C1 segment of cervical spinal cord (tissue), 14 donors: ENCODE measurements around the gene SLC9A7.

Source experiments
- DNase-seq, 14 donors: peaks; one replicate each; lab custom pipeline; 2025; lab: John Stamatoyannopoulos, UW

The SLC9A7 gene

DNA sequence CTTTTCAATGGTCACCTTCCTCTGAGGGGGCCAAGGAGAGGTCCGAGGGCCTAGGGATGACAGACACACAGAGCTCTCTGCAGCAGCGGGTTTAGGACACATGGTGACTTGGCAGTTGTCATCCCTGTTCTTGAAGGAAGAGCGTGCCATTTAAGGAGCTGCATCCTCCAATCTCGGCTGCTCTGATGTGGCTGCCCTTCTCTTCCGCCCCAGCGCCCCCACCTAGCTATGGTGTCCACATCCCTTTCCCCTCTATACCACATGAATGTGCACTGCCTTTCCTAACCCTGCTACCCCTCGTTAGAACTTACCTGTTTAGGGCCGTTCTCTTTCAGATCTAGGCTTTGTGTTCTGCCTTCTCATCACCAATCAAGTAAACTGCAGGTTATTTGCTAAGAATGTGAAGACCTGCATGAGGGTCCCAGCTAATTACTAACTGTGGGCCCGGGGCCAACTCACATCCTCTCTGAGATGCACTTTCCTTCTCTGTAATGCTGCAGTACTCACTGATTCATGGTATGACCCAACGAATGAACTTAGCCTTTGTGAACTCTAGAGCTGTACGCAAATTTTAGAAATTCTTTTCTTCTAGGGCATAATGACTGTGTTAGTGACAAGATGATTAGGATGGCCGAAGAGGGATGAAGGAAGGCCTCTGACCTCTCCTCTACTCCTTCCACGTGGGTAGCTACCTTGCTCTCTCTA lies 147.1 kb downstream of the SLC9A7 start:
- no peak for DNase-seq

DNA sequence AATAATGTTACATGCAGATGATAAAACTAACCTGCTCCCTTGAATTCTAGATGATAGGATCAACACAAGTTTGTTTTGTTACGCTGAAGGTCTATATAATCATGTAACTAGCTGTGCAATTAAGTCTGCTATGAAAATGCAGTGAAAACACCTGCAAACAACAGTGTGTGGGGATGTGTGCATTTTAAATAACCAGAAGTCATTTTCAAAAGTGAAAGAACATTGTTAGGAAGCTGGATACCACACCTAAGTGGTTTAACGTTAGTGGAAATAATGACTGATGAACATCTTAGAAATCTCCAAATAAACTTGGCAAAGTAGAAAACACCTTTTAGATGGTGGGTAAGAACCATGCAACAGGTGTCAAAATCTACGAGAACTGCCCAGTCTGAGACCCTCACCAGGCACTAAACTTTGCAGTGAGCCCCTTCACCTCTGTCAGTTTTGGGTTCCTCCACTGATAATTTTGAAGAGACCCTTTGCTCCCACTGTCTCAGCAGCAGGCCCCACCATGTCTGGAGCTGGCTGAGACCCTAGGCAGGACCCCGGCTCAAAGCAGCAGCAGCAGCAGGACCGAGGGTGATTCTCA lies 148.8 kb downstream of the SLC9A7 start:
- no peak for DNase-seq

DNA sequence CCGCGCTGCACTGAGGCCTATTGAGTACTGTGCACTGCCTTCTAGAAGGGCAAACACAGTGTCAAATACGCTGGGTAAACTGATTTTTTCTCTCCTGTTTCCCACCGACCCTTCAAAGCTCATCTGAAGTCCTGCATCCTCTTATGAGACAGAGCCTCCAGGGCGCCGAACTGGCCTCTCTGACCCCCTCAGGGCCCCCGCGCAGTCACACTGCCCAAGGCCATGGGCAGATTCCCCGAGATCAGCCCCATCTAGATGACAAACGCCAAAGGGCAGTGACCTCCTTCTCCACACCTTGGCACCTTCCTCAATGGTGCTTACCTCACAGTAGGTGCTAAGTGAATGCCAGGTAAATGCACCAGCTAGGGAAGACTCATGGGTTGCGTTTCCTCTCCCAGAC lies 151.0 kb downstream of the SLC9A7 start:
- DNase-seq = no peak

DNA sequence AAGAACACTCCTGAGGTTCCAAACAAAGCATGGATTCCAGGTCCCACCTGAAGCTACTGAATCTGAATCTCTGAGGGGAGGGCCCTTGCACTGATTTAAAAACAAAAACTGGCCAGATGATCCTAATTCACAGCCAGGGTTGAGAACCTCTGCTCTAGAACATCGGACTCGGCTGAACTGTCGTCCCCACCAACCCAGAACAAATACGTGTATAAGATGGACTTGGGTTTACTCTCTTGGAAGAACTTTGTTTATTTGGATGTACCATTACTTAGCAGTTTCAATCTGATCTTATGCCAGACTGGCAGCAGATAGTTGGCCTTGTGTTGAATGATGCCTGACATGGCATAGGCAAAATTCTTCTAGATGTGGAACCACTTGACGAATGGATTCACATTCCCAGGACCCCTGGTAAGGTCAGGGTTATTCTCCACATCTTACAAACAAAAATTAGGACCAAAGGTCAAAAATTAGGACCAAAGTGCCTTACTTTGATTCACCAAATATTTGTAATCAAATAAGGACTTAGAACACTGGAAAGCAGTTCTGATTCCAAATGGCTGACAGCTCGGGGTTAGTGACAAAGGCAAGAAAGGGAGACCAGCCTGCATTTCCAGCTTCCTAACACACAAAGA lies 156.3 kb downstream of the SLC9A7 start:
- no peak for DNase-seq

DNA sequence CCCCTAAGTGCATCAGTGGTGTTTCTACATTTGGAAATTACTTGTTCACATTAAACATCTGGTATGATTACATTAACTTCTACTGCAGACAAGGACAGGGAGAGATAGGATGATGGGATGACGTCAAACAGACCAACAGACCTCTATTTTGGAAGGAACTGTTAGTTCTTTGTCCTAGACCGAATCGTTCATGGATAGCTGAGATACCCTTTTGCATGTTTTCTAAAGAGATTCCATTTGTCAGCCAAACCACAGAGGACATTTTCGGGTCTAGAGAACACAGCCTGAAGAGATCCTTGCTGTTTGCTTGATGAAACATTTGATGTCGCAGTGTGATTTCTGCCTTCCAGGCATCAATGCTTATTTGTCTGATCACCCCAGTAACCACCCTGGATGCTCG lies 157.6 kb downstream of the SLC9A7 start:
- DNase-seq = no peak

DNA sequence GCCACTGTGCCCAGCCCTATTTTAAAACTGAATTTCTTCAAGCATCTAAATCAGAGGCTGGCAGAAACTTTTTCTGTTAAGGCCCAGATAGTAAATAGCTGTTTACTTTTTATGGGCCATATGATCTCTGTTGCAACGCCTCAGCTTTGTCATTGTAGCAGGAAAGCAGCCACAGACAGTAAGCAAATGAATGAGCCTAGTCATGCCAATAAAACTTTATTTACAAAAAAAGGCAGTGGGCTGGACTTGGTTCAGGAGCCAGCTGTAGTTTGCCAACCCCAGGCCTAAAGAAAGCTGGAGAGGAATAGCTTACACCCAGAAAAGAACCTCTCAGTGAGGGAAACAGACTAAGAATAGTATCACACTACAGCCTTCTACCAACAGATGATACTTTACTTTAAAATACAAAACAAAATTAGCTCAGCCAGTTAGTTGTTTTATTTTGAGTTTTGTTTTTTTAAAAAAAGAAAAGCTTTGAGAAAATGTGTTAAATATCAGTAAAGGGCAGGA lies 159.8 kb downstream of the SLC9A7 start:
- DNase-seq = no peak

DNA sequence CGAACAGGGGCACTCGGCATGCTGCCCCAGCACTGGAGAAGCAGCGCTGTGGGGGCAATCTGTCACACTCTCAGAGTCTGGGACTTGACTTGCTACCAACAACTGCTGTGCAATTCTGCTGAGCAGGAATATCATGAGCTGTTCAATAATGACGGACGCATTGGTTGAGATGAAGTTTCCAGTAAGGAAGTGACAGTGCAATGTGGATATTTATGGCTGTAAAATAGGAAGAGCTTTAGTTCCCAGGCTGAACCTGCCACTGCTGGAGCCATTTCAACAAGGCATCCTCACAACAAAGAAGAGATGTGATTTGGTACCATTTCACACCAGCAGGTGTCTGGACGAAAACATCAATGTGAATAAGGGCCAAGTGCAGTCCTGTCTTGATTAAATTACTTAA lies 161.1 kb downstream of the SLC9A7 start:
- DNase-seq = peak in 1 of 14 donors; percentile 11

DNA sequence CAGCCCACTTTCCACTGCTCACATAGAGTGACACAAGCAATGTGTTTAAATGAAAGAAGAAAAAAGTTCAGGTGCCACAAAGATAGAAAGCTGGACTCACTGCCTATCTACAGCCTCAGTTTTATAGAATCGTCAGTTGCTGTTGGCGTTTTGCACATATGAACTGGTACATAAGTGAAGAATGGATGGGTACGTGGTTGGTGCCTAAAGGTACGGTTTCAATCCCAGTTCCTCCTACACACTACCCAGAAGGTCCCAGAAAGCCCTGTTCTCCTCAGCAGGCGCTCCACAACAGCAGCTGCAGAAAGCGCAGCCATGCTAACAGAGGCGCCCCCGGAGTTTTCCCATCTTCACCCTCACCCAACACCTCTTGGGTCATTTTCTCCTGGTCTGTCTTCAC lies 161.7 kb downstream of the SLC9A7 start:
- DNase-seq = no peak

DNA sequence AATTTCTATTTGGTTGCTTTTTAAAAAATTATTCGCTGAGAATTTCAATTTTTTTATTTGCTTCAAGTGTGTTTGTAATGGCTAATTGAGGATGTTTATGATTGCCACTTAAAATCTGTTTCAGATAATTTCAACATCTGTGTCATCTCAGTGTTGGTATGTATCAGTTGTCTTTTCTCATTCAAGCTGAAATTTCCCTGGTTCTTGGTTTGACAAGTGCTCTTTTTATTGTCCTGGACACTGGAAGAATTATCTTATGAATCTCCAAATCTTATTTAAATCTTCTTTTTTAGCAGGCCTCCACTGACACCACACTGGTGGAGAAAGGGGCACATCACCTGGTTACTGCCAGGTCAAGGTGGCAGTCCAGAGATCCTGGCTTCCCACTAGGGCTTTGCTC lies 163.8 kb downstream of the SLC9A7 start:
- DNase-seq = no peak

DNA sequence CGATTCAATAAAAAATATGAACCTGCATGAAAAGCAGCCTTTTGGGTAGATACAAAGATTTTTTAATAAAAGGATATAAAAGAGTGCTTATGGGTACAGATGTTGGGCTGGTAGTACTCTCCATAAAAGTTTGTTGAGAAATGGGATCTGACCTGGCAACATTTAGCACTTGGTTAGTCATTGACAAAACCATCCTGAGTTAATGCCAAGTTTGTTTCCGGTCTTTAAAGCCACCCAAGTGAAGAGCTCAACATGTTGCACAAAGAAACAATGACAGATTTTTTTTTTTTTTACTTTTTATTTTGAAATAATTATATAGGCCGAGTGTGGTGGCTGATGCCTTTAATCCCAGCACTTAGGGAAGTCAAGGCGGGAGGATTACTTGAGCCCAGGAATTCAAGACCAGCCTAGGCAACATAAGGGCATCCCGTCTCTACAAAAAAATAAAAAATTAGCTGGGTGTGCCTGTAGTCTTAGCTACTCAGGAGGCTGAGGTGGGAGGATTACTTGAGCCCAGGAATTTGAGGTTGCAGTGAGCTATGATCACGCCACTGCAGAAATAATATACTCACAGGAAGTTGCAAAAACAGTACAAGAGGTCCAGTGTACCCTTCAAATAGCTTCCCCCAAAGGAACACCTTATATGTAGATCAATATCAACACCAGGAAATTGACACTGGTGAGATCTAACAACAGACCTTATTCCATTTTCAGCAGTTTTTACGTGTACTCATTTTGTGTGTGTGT lies 168.8 kb downstream of the SLC9A7 start:
- DNase-seq = no peak

DNA sequence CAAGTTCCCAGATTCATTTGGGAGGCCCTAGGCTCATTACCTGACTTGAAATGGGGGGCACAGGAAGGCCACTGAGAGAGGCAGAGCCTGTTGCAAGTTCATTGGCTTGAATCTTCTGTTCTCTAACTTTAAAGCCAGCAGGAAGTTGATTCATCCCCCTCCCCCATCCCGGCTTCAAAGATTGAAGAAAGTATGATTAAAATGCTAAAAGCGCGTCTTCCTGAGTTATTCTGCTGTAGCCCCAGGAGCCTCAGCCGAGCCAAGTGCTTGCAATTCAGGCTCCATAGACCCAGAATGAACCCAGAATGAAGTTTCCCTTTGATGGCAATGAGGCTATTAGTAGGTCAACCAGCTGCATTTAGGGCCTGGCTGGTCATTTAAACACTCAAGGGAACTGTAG lies 170.7 kb downstream of the SLC9A7 start:
- no peak for DNase-seq

DNA sequence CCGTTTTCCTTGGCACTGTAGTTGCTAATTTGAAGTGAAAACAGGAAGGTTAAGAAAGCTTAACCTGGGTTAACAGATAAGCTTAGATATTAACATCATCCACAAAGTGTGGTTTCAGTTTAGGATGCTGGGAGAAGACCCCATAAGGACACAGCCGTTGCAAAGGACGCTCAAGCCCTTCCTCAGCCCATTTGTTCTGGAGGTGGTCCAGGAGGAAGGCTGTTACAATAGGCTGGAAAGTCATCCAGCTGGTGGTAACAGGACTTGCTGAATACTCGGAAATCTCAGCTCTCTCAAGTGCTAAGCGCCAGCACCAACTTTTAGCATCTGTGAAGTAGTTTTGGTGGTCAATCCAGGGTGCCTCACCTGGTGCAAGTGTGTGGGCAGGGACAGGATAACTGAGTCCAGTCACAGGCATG lies 171.2 kb downstream of the SLC9A7 start:
- DNase-seq = no peak

DNA sequence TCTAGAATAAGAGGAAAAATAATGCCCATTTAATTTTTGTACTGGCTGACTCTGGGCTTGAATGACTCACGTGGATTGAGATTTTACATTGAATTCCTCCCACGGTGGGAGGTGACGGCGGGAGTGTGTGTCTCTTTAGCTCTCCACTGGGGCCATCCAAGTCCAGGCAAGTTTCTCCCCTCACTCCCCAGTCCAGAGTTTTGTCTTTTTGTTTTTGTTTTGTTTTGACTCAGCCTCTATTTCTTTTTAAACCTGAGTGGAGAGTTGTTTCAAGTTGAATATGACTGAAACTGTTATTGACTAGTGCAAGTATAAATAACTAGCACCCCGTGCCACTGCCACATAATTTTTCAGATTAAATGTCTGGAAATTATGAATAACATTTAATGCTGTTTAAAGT lies 171.8 kb downstream of the SLC9A7 start:
- DNase-seq = no peak

DNA sequence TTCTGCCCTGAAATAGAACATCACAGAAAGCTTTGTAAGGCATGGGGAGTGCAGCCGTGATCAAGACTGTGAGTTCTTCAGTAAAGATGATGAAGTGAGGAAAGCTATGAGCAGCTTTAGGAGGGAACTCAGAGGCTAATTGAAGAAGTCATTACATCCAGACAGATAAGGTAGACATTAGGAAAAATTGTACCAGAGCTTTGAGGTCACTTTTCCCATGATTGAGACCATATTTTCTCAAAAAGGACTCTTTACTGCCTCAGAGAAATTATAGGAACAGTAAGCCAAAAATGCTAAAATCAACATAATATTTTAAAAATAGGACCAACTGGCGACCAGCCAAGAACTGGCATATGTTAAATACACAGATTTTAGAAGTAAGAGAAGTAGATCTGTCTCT lies 174.2 kb downstream of the SLC9A7 start:
- DNase-seq = no peak

DNA sequence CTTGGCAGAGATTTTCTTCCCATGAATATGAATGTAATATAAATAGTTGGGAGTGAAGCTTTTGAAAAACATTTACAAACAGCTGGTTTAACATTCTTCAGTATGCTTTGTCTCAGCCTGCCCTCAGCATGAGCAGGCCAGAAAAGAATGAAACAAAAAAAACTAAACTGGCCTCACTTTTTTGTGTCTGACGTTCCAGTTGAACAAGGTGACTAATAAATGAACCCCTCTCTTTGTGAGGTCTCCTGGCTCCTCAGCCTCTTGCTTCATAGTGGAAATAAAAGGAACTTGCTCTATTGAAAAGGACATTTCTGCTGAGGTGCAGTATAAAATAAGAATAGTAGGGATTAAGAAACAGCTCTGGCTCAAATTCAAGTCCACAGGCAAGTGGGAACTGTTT lies 176.0 kb downstream of the SLC9A7 start:
- DNase-seq = no peak

DNA sequence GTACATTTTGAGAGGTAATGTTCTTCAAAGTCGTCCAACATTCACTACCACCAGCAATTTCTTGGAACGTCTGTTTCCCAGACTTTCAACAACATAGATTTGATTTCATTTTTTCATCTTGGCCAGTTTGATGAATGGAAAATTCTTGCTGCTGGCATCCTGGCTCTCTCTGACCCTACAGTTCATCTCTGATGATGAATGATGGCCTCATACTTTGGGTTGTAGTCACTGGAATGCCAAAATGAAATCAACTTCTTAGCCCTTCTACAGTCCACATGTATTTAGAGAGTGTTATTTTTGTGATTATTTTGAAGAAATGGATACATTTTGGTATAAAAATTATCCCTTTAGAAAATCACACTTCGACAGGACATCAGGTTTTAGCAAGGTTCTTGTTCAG lies 176.6 kb downstream of the SLC9A7 start:
- no peak for DNase-seq

DNA sequence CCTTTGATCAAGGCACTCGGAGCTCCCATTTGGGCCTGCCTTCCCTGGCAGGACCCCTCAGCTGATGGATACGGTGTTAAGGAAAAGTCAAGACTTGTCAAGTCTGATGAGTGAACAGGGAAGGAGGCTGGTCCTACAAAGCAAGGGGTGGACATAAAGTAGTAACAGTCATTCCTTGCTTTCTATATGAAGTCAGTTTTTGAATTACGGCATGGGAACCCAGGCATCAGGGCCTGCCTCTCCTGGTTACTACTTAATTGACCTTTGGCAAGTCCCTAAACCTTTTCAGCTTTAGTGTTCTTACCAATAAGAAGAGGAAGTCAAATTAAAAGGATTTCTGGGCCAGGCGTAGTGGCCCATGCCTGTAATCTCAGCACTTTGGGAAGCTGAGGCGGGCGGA lies 178.3 kb downstream of the SLC9A7 start:
- no peak for DNase-seq

DNA sequence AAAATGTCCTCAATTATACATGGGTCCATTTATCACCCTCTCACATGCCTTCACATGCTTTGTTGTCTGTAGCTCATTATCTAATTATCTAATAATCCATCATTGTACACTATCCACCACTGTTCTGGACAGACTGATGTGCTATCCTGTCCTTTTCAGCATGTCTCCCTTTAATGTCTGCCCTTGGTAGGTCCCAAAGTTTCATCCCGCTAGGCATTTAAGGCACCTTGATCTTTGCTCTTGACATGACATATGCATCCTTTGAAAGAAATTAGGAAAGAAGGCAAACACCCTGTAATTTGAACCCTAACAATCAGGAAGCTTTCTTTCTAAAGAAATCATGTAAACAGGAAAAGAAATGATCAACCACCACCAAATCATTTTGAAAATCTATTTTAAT lies 179.7 kb downstream of the SLC9A7 start:
- DNase-seq = no peak

DNA sequence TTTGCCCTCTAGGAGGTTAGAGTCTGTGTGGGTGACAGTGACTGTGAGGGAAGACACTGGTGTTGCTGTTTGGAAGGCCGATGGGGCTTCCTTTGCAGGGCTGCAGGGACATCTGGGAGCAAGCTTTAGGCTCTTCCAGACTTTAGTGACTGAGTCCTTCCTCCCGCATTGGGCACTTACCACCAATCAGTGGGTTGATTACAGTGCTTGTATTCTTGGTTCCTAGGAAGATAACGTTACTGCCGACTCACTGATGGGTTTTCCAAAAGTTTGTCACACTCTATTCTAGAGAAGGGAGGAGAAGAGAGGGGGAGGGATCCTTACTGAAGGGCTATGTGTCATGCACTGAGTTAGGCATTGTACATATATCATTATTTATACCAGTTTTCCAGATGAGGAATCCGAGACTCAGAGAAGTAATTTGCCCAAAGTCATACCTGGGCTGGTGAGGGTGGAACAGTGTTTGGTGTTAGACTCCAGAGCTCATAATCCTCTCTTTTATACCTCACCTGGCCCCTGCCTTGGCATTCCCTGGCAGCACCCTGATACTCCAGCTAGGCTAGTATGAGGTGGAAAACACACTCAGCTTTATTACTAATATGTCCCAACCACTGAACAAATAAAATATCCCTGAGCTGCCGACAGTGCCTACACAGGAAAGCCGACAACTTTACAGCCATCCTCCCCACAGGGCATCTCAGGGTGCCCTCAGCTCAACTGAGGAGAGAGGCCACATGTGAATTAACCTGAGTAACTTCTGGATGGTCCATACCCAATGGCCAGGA lies 181.5 kb downstream of the SLC9A7 start:
- DNase-seq = no peak

DNA sequence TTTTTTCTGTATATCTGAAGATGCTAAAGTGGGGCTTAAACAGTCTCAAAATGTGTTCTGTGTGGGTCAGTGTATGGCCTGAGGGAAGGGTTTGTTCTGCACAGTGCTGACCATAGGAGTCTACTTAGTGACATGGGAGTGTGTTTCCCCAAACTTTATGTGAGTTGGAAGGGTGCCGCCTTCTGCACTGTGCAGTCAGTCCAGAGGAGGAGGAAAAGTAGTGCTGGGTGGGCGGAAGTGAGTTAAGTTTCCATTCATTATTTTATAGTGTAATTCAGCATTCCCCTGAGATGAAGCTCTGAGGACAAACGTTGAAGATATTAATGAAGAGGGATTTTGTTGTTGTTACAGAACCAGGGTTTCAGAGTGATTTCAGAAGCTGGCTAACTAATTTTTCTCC lies 182.5 kb downstream of the SLC9A7 start:
- no peak for DNase-seq

DNA sequence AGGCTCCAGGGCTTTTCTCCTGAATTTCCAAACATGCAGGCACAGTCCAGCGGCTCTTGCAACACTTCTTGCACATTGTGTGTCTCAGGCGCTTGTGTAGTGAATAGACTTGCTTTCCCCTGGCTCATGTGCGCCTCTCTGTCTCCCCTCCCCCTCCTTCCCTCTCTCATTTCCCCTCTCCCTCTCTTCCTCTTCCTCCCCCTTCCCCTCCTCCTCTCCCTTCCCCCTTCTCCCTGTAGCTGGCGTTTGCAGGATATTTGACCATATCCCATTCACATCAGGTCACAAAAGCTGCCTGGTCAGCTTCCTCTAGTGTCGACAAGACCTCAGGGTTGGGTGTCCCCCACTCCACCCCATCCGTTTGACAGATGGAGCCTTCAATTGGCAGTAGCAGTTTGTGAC lies 182.9 kb downstream of the SLC9A7 start:
- DNase-seq = peak in 3 of 14 donors; percentile 2 to 8 (median 8)

DNA sequence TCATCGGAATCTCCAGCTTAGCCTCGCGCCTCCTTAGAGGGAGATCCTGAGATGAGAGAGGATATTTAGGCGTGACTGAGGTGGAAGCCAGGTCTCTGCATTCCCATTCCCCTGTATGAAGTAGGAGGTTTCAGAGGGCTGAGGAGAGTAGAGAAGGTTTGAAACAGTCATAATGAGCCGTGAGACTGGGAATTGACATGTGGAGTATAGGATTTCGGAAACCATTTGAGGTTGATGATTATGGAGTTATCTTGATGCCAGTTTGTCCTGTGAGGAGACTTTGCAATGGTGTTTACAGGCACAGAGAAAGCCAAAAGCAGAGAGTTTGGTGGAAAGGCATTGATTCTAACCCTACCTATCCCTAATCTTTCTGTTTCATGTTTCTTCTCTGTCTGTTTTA lies 183.3 kb downstream of the SLC9A7 start:
- DNase-seq = no peak
